Colonic mucosa (tissue), 4 donors: ENCODE results near the gene TASOR2. TPM values are rescaled to one million over a fixed set of nuclear protein-coding genes. Genes with fewer than 3 reads are reported as not detected.

Experiments used
- DNase-seq: peaks from one replicate; pipeline ENCODE4 v3.0.0-alpha.2; 2020
- H3K27ac ChIP-seq: fragments of 200-600 bp; one replicate; pipeline ENCODE4 v1.8.0; 2021
- H3K27me3 ChIP-seq: fragments of 200-600 bp; one replicate; pipeline ENCODE4 v1.8.0; 2021
- H3K36me3 ChIP-seq: fragments of 200-600 bp; one replicate; pipeline ENCODE4 v1.8.0; 2021
- H3K4me1 ChIP-seq: fragments of 200-600 bp; one replicate; pipeline ENCODE4 v1.8.0; 2021; ENCODE audit warnings: mild to moderate bottlenecking
- H3K4me3 ChIP-seq: fragments of 200-600 bp; one replicate; pipeline ENCODE4 v1.8.0; 2021
- H3K9ac ChIP-seq, 2 donors: one replicate each; pipeline ENCODE4 v1.7.0; 2013; ENCODE audit warnings: control low read depth in 2 of 2, low read depth in 2 of 2, low read length in 2 of 2
- H3K9me3 ChIP-seq: fragments of 200-600 bp; one replicate; pipeline ENCODE4 v1.8.0; 2021
- intact Hi-C: fragments of 100-400 bp; cut with DNase I; formaldehyde crosslinking; loops from one replicate; pipeline ENCODE4 v1.14.1; 2022
- total RNA-seq, 2 donors: library from RNA; stranded (reverse); fragmentation: NEBNext Ultra II Directional in 1 of 2; extraction: Animal tissue kit (Norgen Biotek cat#: 25700) in 1 of 2; gene quantifications; one replicate each; pipeline ENCODE4 v1.2.1, GENCODE V29; 2021
- TF ChIP-seq, protein P1 (sequence below): fragments of 200-600 bp; IDR thresholded peaks from one replicate; pipeline ENCODE4 v1.8.0; 2022; ENCODE audit warnings: antibody characterized with exemption, mild to moderate bottlenecking
- donor health status: healthy.
- donor health status: DM: no; HTN: no; CAD: no.
- donor health status: DM: no; HTN: no; CAD: no.

TASOR2 gene
- total RNA-seq, 2 donors from 2014 or later: 41.4 to 57.2 TPM

DNA sequence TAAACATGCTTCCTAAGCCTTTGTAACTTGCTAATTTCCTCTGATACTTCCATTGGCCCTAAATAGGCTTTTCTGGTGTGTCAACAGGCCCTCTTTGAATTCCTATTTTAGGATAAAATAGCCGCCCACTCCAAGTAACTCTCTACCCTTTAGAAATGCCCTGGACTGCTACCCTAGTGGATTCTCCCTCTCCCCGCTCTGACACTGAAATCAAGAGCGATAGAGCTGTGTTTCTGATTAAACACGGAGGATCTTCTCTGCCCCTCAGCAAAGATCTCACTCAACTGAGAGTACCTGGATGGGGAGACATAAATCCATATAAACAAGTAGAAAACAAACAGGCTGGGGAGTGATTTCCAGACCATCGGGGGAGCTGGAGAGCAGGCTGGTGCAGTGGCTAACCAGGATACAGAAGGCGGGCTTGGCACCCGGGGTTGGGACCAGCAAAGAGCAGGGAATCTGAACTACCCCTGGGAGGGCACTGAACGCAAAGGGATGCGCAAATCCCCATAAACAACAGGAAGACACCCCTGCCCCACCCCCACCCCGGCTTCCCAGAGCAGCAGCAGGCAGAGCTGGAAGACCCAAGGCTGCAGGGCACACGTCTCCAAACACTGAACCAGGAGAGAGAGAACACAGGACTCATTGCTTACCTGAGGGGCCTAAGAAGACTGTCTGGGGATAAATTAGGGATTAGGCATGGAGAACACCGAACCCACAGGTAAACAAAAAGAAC is 20.8 kb upstream of the TASOR2 start:
- Histone ChIP-seq H3K36me3 (no peaks in the 10 kb centered on the region), H3K4me3 (no peak overlapping the region), H3K27ac (no peak overlapping the region), H3K9me3 (no peaks in the 10 kb centered on the region), H3K9ac (peak overlapping the region in 1 of 2 donors; percentile 3), H3K27me3 (no peaks in the 10 kb centered on the region), H3K4me1 (peaks cover 13% of the 10 kb centered on the region)
- intact Hi-C loops: no loop called here
- peak; percentile 17 for DNase-seq
- TF ChIP-seq, protein P1, sequence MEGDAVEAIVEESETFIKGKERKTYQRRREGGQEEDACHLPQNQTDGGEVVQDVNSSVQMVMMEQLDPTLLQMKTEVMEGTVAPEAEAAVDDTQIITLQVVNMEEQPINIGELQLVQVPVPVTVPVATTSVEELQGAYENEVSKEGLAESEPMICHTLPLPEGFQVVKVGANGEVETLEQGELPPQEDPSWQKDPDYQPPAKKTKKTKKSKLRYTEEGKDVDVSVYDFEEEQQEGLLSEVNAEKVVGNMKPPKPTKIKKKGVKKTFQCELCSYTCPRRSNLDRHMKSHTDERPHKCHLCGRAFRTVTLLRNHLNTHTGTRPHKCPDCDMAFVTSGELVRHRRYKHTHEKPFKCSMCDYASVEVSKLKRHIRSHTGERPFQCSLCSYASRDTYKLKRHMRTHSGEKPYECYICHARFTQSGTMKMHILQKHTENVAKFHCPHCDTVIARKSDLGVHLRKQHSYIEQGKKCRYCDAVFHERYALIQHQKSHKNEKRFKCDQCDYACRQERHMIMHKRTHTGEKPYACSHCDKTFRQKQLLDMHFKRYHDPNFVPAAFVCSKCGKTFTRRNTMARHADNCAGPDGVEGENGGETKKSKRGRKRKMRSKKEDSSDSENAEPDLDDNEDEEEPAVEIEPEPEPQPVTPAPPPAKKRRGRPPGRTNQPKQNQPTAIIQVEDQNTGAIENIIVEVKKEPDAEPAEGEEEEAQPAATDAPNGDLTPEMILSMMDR: no peak

DNA sequence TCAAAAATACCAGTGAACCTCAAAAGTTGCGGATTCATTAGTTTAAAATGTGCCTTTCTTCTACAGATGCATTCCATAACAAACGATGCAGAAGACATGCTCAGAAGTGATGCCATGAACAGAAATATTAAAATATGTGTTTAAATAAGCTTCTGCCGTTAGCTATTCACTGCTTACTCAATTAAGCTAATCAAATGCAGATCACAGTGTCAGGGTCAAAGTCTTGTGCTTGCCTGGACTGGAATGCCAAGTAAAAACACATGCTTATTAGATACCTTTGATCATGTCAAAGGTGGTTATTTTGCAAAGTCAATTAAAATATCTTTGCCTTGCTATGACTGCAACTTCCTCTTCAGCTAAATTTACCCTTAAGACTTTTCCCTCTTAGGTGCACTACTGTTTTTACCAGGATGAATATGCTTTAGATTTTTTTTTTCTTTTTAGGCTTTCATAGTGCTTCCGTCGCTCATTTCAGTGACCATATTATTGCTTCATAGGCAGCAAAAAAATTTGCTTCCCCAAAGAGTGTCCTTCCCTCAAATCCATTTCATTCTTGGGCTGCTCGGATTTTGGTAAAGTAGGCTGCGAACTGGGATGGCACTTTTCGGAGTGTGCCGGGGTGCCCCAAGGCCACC is 19.1 kb upstream of the TASOR2 start:
- H3K4me1 ChIP-seq: peaks cover 6% of the 10 kb centered on the region
- H3K4me3 ChIP-seq: peak overlapping the region; percentile 98
- H3K27me3 ChIP-seq: no peaks in the 10 kb centered on the region
- peak; percentile 27 for DNase-seq
- TF ChIP-seq, protein P1: no peak
- no peaks in the 10 kb centered on the region for H3K9me3 ChIP-seq
- H3K27ac ChIP-seq: peak overlapping the region; percentile 88
- intact Hi-C loops: no loop called here
- H3K36me3 ChIP-seq: no peaks in the 10 kb centered on the region
- peak overlapping the region; percentile 84 to 85 for H3K9ac ChIP-seq

DNA sequence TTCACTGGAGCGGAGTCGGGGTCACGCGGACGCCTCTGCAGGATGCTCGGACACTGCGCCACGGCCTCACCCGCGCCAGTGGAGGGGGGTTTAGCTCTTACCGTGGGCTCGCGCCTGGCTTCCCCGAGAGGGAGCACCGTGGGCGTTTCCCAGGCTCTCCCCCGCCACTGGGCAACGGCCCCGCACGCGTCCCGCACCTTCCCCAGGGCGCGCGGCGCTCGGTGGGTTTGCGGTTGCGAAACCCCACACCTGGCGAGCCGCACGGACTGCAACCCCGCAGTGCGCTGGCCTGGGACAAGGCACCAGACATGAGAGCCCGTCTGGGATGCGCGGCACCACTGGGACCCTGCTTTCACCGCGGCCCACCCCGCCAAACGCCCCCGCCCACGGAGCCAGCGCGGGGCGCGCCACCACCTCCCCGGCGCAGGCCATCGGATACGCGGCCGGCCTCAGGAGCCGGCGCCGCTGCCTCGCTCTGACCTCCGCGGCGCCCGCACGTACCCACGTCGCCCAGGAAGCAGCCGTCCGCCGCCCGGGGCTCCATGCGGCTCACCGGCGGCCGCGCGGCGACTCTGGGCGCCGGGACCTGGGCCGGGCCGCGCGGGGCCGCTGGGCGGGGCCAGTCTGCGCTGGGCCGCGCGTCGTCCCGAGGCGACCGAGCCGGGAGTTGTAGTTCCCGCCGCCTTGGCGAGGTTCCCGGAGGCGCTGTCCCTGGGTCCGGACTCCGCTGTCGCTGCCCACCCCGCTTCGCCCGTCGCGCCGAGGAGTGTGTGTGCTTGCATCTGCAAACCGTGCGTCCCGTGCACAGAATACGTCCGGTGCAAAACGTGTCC is 18.4 kb upstream of the TASOR2 start, which contains the start of gene ASB13:
Gene ASB13 (minus strand): TSS at position 588 of the 833 bp plus-strand sequence. CDS start 44 bp downstream, at position 544.
- peak within 1 kb of the TSS; percentile 88 for H3K27ac ChIP-seq
- H3K4me1 ChIP-seq: peaks cover 6% of the 10 kb centered on the region
- peak; percentile 88 for DNase-seq
- TF ChIP-seq, protein P1: no peak
- H3K36me3 ChIP-seq: no peaks in the 10 kb centered on the region
- no peaks in the 10 kb centered on the region for H3K27me3 ChIP-seq
- peak within 1 kb of the TSS; percentile 98 for H3K4me3 ChIP-seq
- H3K9ac ChIP-seq: peak within 1 kb of the TSS; percentile 84 to 85
- H3K9me3 ChIP-seq: no peaks in the 10 kb centered on the region
- intact Hi-C loops: no loop called here

DNA sequence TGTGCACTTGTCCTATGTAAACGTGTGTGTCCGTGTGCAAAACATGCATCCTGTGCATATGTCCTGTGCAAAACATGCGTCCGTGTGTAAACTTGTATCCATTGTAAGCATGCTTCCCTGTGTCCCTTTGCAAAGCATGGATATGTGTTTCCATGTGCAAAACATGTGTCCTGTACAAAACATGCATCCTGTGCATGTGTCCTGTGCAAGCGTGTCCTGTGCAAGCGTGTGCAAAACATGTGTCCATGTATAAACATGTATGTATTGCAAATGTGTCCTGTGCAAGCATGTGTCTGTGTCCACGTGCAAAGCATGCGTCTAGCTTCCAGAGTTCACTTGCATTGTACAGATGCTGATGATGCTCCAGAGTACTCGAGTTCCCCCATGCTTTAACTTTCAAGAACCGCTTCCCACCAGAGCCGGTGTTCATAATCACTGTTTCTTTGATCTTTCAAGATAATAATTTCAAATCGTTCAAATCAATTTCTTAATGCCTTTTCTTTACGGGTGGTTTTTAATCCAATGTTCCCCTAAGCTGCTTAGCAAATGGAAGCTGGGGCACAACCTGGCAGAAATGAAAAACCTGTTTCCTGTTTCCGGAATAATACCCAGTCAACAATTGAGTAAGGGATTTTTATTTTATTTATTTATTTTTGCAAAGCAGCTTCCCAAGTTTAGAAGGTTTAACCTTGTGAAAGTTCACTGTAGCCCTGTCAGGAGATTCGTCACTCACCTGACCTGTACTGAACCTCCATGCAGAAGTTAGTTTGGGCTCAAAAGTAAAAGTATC is 17.6 kb upstream of the TASOR2 start:
- Histone ChIP-seq H3K9ac (peak overlapping the region in 1 of 2 donors; percentile 47), H3K27ac (peak overlapping the region; percentile 88)
- TF ChIP-seq, protein P1: no peak

More for the DNA sequence above, 17.6 kb upstream of the TASOR2 start:
- intact Hi-C loops: no loop called here
- no peaks in the 10 kb centered on the region for H3K27me3 ChIP-seq
- peak; percentile 18 for DNase-seq
- no peaks in the 10 kb centered on the region for H3K9me3 ChIP-seq
- peak overlapping the region; percentile 98 for H3K4me3 ChIP-seq
- no peaks in the 10 kb centered on the region for H3K36me3 ChIP-seq
- peaks cover 6% of the 10 kb centered on the region for H3K4me1 ChIP-seq
